Measurements from ENCODE around the gene CORO1A. TPM values are rescaled to one million over a fixed set of nuclear protein-coding genes. Genes with fewer than 3 reads are reported as not detected.
"Not testable (repeated sequence)": the region's sequence is repeated elsewhere in the genome, so short reads cannot be mapped to it uniquely, and the experiment has no call there.

CORO1A gene
- polyA plus RNA-seq, 3 donors, result 5.3 to 16.6 (median 8.6) TPM

DNA sequence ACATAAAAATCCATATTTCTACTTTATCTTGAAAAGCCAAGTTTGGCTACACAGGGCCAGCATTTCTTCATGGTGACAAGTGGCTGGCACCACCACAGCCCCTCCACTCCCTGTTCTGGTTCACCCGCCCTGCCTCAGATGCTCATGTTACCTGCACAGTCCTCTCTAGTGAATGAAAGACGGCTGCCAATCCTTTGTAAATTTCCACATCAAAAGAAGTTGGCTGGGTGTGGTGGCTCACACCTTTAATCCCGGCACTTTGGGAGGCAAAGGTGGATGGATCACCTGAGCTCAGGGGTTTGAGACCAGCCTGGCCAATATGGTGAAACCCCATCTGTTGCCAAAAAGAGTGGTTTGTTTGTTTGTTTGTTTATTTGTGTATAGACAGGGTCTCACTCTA, 19.9 kb upstream of the CORO1A start:
- DNase-seq (ENCODE audit: extremely low read depth in 1 of 11, low read depth in 9 of 11, low spot score in 4 of 11), result no peak

- DNase-seq (ENCODE audit: extremely low read depth in 1 of 11, low read depth in 9 of 11, low spot score in 4 of 11), result no peak
Observed at GRCh38 chr16:30166202-30166902, 17.1 kb upstream of the CORO1A start.

DNA sequence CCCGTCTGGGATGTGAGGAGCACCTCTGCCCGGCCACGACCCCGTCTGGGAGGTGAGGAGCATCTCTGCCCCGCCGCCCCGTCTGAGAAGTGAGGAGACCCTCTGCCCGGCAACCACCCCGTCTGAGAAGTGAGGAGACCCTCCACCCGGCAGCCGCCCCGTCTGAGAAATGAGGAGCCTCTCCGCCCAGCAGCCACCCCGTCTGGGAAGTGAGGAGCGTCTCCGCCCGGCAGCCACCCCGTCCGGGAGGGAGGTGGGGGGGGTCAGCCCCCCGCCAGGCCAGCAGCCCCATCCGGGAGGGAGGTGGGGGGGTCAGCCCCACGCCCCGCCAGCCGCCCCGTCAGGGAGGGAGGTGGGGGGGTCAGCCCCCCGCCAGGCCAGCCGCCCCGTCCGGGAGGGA, 14.7 kb upstream of the CORO1A start:
- not testable (repeated sequence) for DNase-seq (ENCODE audit: extremely low read depth in 1 of 11, low read depth in 9 of 11, low spot score in 4 of 11)

- not testable (repeated sequence) for DNase-seq (ENCODE audit: extremely low read depth in 1 of 11, low read depth in 9 of 11, low spot score in 4 of 11)
Observed at GRCh38 chr16:30169416-30169815, 14.0 kb upstream of the CORO1A start.

- DNase-seq (ENCODE audit: extremely low read depth in 1 of 11, low read depth in 9 of 11, low spot score in 4 of 11), result not testable (repeated sequence)
Observed at GRCh38 chr16:30170145-30170544, 13.3 kb upstream of the CORO1A start.

DNA sequence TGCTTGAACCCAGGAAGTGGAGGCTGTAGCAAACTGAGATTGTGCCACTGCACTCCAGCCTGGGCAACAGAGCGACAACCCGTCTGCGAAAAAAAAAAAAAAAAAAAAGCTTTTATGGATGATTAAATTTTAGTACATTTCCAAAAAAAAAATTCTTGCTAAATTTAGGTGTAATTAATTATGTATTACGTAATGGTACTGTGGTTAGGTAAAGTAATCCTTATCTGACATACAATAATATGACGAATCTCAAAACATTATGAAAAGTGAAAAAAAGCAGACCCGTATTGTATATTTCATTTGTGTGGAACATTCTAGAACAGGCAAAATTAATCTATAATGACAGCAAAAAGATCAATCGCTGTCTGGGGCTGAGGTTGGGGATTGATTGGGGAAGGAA, 10.3 kb upstream of the CORO1A start:
- no peak for DNase-seq (ENCODE audit: extremely low read depth in 1 of 11, low read depth in 9 of 11, low spot score in 4 of 11)

GRCh38 chr16:30176876-30177275, 6.5 kb upstream of the CORO1A start:
- not testable (repeated sequence) for DNase-seq (ENCODE audit: extremely low read depth in 1 of 11, low read depth in 9 of 11, low spot score in 4 of 11)

- DNase-seq (ENCODE audit: extremely low read depth in 1 of 11, low read depth in 9 of 11, low spot score in 4 of 11), result no peak
Observed at GRCh38 chr16:30179195-30179594, 4.2 kb upstream of the CORO1A start.

- no peak for DNase-seq (ENCODE audit: extremely low read depth in 1 of 11, low read depth in 9 of 11, low spot score in 4 of 11)
Observed at GRCh38 chr16:30179931-30180330, 3.5 kb upstream of the CORO1A start.

GRCh38 chr16:30180741-30181140, 2.7 kb upstream of the CORO1A start:
- DNase-seq (ENCODE audit: extremely low read depth in 1 of 11, low read depth in 9 of 11, low spot score in 4 of 11), result no peak

GRCh38 chr16:30184096-30184890, 891 bp downstream of the CORO1A start:
- DNase-seq (ENCODE audit: extremely low read depth in 1 of 11, low read depth in 9 of 11, low spot score in 4 of 11), result no peak

GRCh38 chr16:30184891-30185682, 1.7 kb downstream of the CORO1A start:
- no peak for DNase-seq (ENCODE audit: extremely low read depth in 1 of 11, low read depth in 9 of 11, low spot score in 4 of 11)

- DNase-seq (ENCODE audit: extremely low read depth in 1 of 11, low read depth in 9 of 11, low spot score in 4 of 11), result no peak
Observed at GRCh38 chr16:30185683-30186421, 2.5 kb downstream of the CORO1A start.

DNA sequence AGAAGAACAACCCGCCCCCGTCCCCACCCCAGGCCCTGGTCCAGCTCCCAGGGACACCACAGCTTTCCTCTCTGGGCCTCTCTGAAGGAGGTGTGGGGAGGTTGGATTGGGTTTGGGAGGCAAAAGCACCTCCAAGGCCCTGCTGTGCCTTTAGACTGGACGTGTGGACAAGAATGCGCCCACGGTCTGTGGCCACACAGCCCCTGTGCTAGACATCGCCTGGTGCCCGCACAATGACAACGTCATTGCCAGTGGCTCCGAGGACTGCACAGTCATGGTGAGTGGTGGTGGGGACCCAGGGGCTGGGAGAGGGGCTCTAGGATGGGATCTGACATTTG, 3.0 kb downstream of the CORO1A start:
- no peak for DNase-seq (ENCODE audit: extremely low read depth in 1 of 11, low read depth in 9 of 11, low spot score in 4 of 11)

- no peak for DNase-seq (ENCODE audit: extremely low read depth in 1 of 11, low read depth in 9 of 11, low spot score in 4 of 11)
Observed at GRCh38 chr16:30186782-30187555, 3.6 kb downstream of the CORO1A start.

DNA sequence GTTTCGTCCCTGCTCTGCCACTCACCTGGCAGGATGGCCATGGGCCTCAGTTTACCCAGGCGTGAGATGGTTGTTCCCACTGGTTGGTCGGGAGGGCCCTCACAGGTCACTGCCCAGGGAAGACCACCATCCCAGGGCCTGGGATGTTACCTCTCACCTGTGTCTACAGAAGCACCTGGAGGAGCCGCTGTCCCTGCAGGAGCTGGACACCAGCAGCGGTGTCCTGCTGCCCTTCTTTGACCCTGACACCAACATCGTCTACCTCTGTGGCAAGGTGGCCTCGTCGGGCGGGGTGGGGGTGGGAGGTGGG, 4.1 kb downstream of the CORO1A start:
- no peak for DNase-seq (ENCODE audit: extremely low read depth in 1 of 11, low read depth in 9 of 11, low spot score in 4 of 11)

- no peak for DNase-seq (ENCODE audit: extremely low read depth in 1 of 11, low read depth in 9 of 11, low spot score in 4 of 11)
Observed at GRCh38 chr16:30187971-30188561, 4.7 kb downstream of the CORO1A start.

DNA sequence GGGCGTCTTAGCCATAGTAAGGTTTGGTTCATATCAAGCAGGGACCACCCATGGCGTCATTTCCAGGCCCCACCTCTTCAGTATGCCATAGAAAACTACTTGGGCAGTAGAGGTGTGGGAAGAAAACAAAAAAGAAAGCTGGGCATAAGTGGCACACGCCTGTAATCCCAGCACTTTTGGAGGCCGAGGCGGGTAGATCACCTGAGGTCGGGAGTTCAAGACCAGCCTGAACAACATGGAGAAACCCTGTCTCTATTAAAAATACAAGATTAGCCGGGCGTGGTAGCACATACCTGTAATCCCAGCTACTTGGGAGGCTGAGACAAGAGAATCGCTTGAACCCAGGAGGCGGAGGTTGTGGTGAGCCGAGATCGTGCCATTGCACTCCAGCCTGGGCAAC, 7.8 kb downstream of the CORO1A start:
- not testable (repeated sequence) for DNase-seq (ENCODE audit: extremely low read depth in 1 of 11, low read depth in 9 of 11, low spot score in 4 of 11)
